SIG-M5 treated with dmso at 0.1 percent for 504 hours (cell line): ENCODE measurements around the gene PKM.
A peak's percentile ranks its signal among the peaks of the same experiment; 100 is the strongest.

Experiments
- DNase-seq: peaks from one replicate; lab custom pipeline; 2025; ENCODE audit not compliant: unreplicated experiment; lab: John Stamatoyannopoulos, UW

Gene PKM

GRCh38 chr15:72236381-72237003 lies 5.5 kb upstream of the PKM start:
- no peak for DNase-seq

- DNase-seq: no peak
These were observed 4.3 kb upstream of the PKM start for GRCh38 chr15:72235298-72235697.

GRCh38 chr15:72233769-72234168 lies 2.8 kb upstream of the PKM start:
- DNase-seq: no peak

GRCh38 chr15:72231833-72232478 lies 966 bp upstream of the PKM start:
- peak; percentile 71 for DNase-seq

DNA sequence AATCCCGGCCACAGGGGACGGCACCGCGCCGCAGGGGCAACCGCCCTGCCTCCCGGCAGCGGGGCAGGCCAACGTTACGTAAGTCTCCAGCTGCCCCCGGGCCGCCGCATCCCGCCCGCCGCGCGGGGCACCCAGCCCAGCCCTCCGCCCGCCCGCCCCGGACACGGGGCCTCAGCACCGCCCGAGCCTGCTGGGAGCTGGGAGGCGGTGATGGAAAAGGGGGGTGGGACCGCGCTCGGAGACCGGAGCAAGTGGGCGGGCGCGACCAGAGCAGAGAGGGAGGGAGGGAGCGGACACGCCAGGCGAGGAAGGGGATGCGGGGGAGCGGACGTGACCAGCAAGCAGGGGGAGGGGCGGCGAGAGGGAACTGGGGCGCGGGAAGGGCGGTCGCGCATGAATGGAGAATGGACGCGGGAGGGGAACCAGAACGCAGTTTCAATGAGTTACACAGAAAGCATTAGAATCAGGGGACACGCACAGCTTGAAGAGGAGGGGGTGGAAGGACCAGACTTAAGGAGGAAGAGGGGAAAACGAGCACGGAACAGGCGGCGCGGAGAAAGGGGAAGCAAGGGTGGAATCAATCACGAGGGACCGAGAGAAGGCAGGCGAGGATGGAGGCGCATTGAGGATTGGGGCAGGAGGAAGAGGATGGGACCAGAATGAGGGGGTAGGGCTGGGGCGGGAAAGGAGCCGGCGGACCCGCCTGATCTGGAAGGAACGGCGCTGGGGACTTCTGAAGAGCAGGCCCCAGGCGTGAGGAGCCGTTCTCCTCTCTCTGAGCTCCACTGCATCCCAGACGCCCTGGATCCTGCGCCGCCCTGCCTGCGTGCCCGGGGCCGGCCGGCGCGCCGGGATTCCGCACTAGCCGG lies 559 bp downstream of the PKM start:
- DNase-seq: peak; percentile 82

GRCh38 chr15:72229947-72230196 lies 1.1 kb downstream of the PKM start:
- DNase-seq: no peak

- DNase-seq: peak; percentile 14
These were observed 1.7 kb downstream of the PKM start for GRCh38 chr15:72229076-72229946.

GRCh38 chr15:72227720-72228119 lies 3.3 kb downstream of the PKM start:
- peak; percentile 84 for DNase-seq

GRCh38 chr15:72227192-72227586 lies 3.8 kb downstream of the PKM start:
- peak; percentile 57 for DNase-seq

- no peak for DNase-seq
These were observed 7.7 kb downstream of the PKM start for GRCh38 chr15:72223278-72223677.

DNA sequence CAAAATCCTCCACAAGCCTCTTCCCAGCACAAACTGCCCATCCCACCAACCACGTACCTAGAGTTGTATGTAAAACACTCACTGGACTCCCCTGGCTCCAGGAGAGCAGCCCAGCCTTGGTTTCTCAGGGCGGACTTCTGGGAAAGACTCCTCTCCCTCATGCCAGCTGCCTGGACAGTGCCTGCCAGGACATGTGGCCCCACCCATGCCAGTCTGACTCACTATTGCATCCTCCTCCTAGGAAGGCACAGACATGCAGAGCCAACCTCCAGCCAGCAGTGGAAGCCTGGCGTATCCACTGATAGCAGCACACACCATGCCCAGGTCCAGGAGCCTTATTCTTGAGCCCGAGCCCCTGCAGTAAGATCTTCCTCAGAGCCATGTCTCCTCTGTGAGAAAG lies 8.6 kb downstream of the PKM start:
- no peak for DNase-seq

GRCh38 chr15:72220687-72221086 lies 10.3 kb downstream of the PKM start:
- no peak for DNase-seq

GRCh38 chr15:72217216-72217615 lies 13.8 kb downstream of the PKM start:
- DNase-seq: no peak

DNA sequence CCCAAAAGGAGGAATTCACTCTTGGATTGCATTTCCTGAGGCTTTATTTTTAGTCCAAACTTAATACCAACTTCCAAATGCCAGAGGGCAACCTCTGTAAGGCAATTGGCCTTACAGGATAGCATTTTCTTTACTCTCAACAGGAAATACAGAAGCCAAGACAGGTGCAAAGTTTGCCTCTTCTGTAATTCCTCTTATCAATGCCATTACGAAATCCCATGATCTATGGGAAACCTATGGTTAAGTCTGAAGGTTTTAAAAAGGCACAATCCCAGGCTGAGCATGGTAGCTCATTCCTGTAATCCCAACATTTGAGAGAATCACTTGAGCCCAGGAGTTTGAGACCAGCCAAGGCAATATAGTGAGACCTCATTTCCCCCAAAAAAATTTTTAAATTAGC lies 14.9 kb downstream of the PKM start:
- no peak for DNase-seq

DNA sequence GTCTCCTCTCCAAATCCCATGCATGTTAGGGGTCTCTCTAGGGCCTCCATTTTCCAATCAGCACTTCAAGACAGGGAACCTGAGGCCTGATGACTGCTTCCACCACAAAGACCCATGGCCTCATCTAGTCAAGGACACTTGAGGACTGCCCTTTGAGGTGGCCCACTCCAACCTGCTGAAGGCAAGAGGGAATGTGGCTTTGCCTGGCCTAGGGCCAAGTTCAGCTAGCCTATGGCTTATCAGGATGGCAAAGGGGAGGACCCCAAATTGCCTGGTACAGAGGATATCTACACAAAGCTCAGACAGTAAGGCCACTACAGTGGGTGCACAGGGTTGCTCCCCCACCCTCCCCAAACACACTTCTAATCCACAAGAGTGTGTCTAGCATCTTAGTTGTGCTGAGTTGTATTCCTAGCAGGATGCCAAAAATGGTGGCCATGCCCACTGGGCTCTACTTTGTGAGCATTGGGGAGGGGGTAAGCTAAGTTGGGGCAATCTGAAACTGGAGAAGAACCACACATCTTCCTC lies 23.4 kb downstream of the PKM start:
- DNase-seq: no peak

GRCh38 chr15:72206677-72207000 lies 24.4 kb downstream of the PKM start:
- no peak for DNase-seq

- no peak for DNase-seq
These were observed 24.9 kb downstream of the PKM start for GRCh38 chr15:72205896-72206676.

DNA sequence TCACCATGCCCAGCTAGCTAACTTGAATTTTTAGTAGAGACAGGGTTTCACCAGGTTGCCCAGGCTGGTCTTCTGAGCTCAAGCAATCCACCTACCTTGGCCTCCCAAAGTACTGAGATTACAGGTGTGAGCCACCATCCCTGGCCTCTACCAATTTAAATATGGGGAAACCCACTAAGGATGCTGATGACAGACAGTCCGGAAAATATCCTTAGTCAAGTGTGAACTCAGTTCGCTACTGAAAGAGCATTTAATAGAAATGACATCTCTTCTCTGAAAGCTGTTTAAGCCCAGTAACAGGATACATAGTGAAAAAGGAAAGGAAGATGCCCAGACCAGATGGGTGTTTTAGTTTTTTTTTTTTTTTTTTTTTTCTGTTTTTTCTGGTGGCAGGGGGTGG lies 25.7 kb downstream of the PKM start:
- DNase-seq: no peak

- no peak for DNase-seq
These were observed 27.5 kb downstream of the PKM start for GRCh38 chr15:72203507-72203837.

DNA sequence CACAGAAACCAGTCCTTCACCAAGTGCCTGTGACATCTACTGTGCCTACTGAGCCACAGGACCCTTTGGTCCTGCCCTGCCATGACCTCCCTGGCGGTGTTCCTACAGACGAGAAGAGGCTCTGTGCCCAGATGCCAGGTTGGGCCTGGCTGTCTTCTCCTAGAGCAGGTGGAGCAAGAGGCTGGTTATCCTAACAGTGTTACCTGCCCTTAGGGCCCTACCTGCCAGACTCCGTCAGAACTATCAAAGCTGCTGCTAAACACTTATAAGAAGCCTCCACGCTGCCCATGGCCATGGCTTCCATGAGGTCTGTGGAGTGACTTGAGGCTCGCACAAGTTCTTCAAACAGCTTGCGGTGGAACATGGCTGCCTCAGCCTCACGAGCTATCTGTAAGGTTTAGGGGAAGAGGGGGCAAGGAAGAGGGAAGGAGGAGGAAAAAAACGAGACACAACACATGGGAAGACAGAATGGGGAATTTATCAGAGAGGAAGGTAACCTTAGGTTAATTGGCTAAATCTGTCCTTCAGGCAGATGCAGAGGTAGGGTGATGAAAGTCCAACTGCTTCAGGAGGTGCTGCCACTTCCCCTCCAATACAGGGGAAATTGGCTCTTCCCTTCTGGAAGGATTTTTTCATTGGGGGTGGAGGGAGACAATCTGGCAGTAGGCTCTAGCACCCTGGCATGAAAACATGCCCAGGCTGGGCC lies 28.0 kb downstream of the PKM start:
- DNase-seq: no peak
